Breast epithelium (tissue), 4 donors: ENCODE results near the gene CDH23. TPM values are rescaled to one million over a fixed set of nuclear protein-coding genes. Genes with fewer than 3 reads are reported as not detected.

Experiments
- DNase-seq, 2 donors: peaks; one replicate each; pipeline ENCODE4 v3.0.0-alpha.2; 2019; ENCODE audit warnings: low spot score in 2 of 2
- H3K27ac ChIP-seq, 2 donors: fragments of 200-600 bp; sonication (generic) in 1 of 2; one replicate each; pipeline ENCODE4 v1.5.1; 2016 to 2019; ENCODE audit warnings: mild to moderate bottlenecking in 1 of 2
- H3K27me3 ChIP-seq, 2 donors: fragments of 200-600 bp; sonication (generic) in 1 of 2; one replicate each; pipeline versions ENCODE4 v1.5.1 to v1.6.0; 2017 to 2019; ENCODE audit warnings: control low read depth in 1 of 2, mild to moderate bottlenecking in 1 of 2
- H3K36me3 ChIP-seq: fragments of 200-600 bp; one replicate; pipeline ENCODE4 v1.5.1; 2019
- H3K4me1 ChIP-seq, 2 donors: fragments of 200-600 bp; sonication (generic); one replicate each; pipeline ENCODE4 v1.5.1; 2016 to 2019; ENCODE audit warnings: control low read depth in 1 of 2
- H3K4me3 ChIP-seq, 3 donors: fragments of 200-600 bp; sonication (generic); 1 replicate in 2 of 3; 2 replicates in 1 of 3; pipeline ENCODE4 v1.5.1; 2016 to 2019; ENCODE audit warnings: mild to moderate bottlenecking in 3 of 3, moderate library complexity in 2 of 3
- H3K9me3 ChIP-seq, 2 donors: fragments of 200-600 bp; sonication (generic) in 1 of 2; one replicate each; pipeline ENCODE4 v1.5.1; 2016 to 2019; ENCODE audit warnings: control low read depth in 1 of 2
- CTCF ChIP-seq, 3 donors: fragments of 450-650 bp; IDR thresholded peaks; one replicate each; pipeline ENCODE4 v1.5.1; 2016 to 2017; ENCODE audit warnings: antibody characterized with exemption in 3 of 3, mild to moderate bottlenecking in 3 of 3, moderate library complexity in 3 of 3
- POLR2A ChIP-seq: fragments of 450-650 bp; IDR thresholded peaks from one replicate; pipeline ENCODE4 v1.6.1; 2016; ENCODE audit warnings: antibody characterized with exemption, mild to moderate bottlenecking, moderate library complexity
- POLR2AphosphoS5 ChIP-seq, 3 donors: sonication (generic); formaldehyde crosslinking; IDR thresholded peaks; one replicate each; pipeline ENCODE4 v1.6.1; 2017; ENCODE audit warnings: antibody characterized with exemption in 3 of 3
- intact Hi-C: fragments of 100-400 bp; cut with DNase I; formaldehyde crosslinking; loops from one replicate; pipeline ENCODE4 v1.15.1; 2023; ENCODE audit warnings: low total_unique reads
- total RNA-seq, 3 donors: library from RNA; depleted of rRNA; stranded (reverse); fragments of >200 nt; gene quantifications; one replicate each; pipeline ENCODE4 v1.1.0, GENCODE V29; 2016

Gene CDH23
- total RNA-seq, 3 donors from 2014 or later = 8.5 to 13.8 (median 11.6) TPM

- Histone ChIP-seq H3K4me1 (no peaks in the 10 kb centered on the region), H3K4me3 (no peak overlapping the region), H3K27ac (no peak overlapping the region), H3K9me3 (no peaks in the 10 kb centered on the region), H3K27me3 (no peaks in the 10 kb centered on the region), H3K36me3 (no peaks in the 10 kb centered on the region)
- no peak for TF ChIP-seq CTCF (IDR thresholded peaks at IDR 0.05)
- TF ChIP-seq POLR2A = no peak
- no peak for DNase-seq
- intact Hi-C loops = loop anchor here (5.0 kb wide), 1 partner anchor 815 kb away; no protein-coding TSS in a partner anchor
Observed at GRCh38 chr10:71797533-71798307, 401.0 kb downstream of the CDH23 start.

- H3K4me3 ChIP-seq = no peak overlapping the region
- no peak for TF ChIP-seq CTCF (IDR thresholded peaks at IDR 0.05)
- TF ChIP-seq POLR2A = no peak
- H3K36me3 ChIP-seq = no peaks in the 10 kb centered on the region
- no peaks in the 10 kb centered on the region for H3K27me3 ChIP-seq
- H3K27ac ChIP-seq = no peak overlapping the region
- intact Hi-C loops = loop anchor here (5.0 kb wide), 1 partner anchor 816 kb away; no protein-coding TSS in a partner anchor
- no peaks in the 10 kb centered on the region for H3K9me3 ChIP-seq
- no peaks in the 10 kb centered on the region for H3K4me1 ChIP-seq
- no peak for DNase-seq
Observed at GRCh38 chr10:71798308-71798624, 401.5 kb downstream of the CDH23 start.

- no peak for DNase-seq
Observed at GRCh38 chr10:71799112-71799511, 402.4 kb downstream of the CDH23 start.

GRCh38 chr10:71799608-71800453 is 403.1 kb downstream of the CDH23 start:
- no peak for DNase-seq
- TF ChIP-seq POLR2AphosphoS5 (IDR thresholded peaks at IDR 0.05) (no peak), CTCF (IDR thresholded peaks at IDR 0.05) (no peak), POLR2A (no peak)
- no peaks in the 10 kb centered on the region for H3K36me3 ChIP-seq
- no peaks in the 10 kb centered on the region for H3K9me3 ChIP-seq
- intact Hi-C loops = loop anchor here (5.0 kb wide), 1 partner anchor 818 kb away; no protein-coding TSS in a partner anchor
- no peaks in the 10 kb centered on the region for H3K4me1 ChIP-seq
- H3K4me3 ChIP-seq = no peak overlapping the region
- H3K27me3 ChIP-seq = no peaks in the 10 kb centered on the region
- no peak overlapping the region for H3K27ac ChIP-seq

More at GRCh38 chr10:71799112-71799511, 402.4 kb downstream of the CDH23 start:
- H3K27me3 ChIP-seq = no peaks in the 10 kb centered on the region
- intact Hi-C loops = loop anchor here (5.0 kb wide), 1 partner anchor 817 kb away; no protein-coding TSS in a partner anchor
- H3K4me3 ChIP-seq = no peak overlapping the region
- H3K4me1 ChIP-seq = no peaks in the 10 kb centered on the region
- TF ChIP-seq POLR2A (no peak), POLR2AphosphoS5 (IDR thresholded peaks at IDR 0.05) (no peak), CTCF (IDR thresholded peaks at IDR 0.05) (no peak)
- no peak overlapping the region for H3K27ac ChIP-seq
- H3K36me3 ChIP-seq = no peaks in the 10 kb centered on the region
- H3K9me3 ChIP-seq = no peaks in the 10 kb centered on the region

GRCh38 chr10:71801361-71801760 is 404.6 kb downstream of the CDH23 start:
- DNase-seq = no peak
- intact Hi-C loops = no loop called here

More at GRCh38 chr10:71801361-71801760, 404.6 kb downstream of the CDH23 start:
- no peak overlapping the region for H3K4me3 ChIP-seq
- no peaks in the 10 kb centered on the region for H3K27me3 ChIP-seq
- no peaks in the 10 kb centered on the region for H3K9me3 ChIP-seq
- TF ChIP-seq POLR2A (no peak), POLR2AphosphoS5 (IDR thresholded peaks at IDR 0.05) (no peak), CTCF (IDR thresholded peaks at IDR 0.05) (no peak)
- no peaks in the 10 kb centered on the region for H3K4me1 ChIP-seq
- no peaks in the 10 kb centered on the region for H3K36me3 ChIP-seq
- H3K27ac ChIP-seq = no peak overlapping the region
